KMS-11 (cell line): ENCODE data around the gene FCRL6.

Source experiments
- H2AFZ ChIP-seq: fragments of 200-600 bp; sonication (generic); 2 replicates; pipeline ENCODE4 v1.6.1; 2016; ENCODE audit warnings: antibody characterized with exemption, mixed run types, low read depth
- H3K27ac ChIP-seq: fragments of 200-600 bp; sonication (generic); 2 replicates; pipeline ENCODE4 v1.6.1; 2016; ENCODE audit warnings: mild to moderate bottlenecking, mixed run types
- H3K27me3 ChIP-seq: fragments of 200-600 bp; sonication (generic); 2 replicates; pipeline ENCODE4 v1.6.1; 2017; ENCODE audit warnings: mild to moderate bottlenecking, low read depth, mixed run types, moderate library complexity; ENCODE audit not compliant: insufficient read depth
- H3K36me3 ChIP-seq: fragments of 200-600 bp; sonication (generic); 2 replicates; pipeline ENCODE4 v1.6.1; 2017; ENCODE audit warnings: mild to moderate bottlenecking, mixed run types; ENCODE audit not compliant: insufficient read depth
- H3K4me1 ChIP-seq: fragments of 200-600 bp; sonication (generic); 2 replicates; pipeline ENCODE4 v1.6.1; 2016; ENCODE audit warnings: mild to moderate bottlenecking, low read depth, mixed run types; ENCODE audit not compliant: poor library complexity, severe bottlenecking
- H3K4me2 ChIP-seq: fragments of 200-600 bp; sonication (generic); 2 replicates; pipeline ENCODE4 v1.7.0; 2016; ENCODE audit warnings: mild to moderate bottlenecking, mixed run types
- H3K4me3 ChIP-seq: fragments of 200-600 bp; sonication (generic); IDR thresholded peaks from 2 replicates; pipeline ENCODE4 v1.6.1; 2017; ENCODE audit warnings: low read depth, low read length, mixed read lengths; ENCODE audit not compliant: insufficient read depth
- H3K79me2 ChIP-seq: fragments of 200-600 bp; sonication (generic); 2 replicates; pipeline ENCODE4 v1.6.1; 2016; ENCODE audit warnings: low read depth, mixed run types; ENCODE audit not compliant: insufficient read depth
- H3K9ac ChIP-seq: fragments of 200-600 bp; sonication (generic); 2 replicates; pipeline ENCODE4 v1.6.1; 2016; ENCODE audit warnings: mild to moderate bottlenecking, mixed run types
- H4K20me1 ChIP-seq: fragments of 200-600 bp; sonication (generic); 2 replicates; pipeline ENCODE4 v1.6.1; 2016; ENCODE audit warnings: mild to moderate bottlenecking, mixed run types; ENCODE audit not compliant: insufficient read depth
- TF ChIP-seq, protein P1 (sequence below): fragments of 200-600 bp; sonication (generic); conservative IDR thresholded peaks from 2 replicates; pipeline ENCODE4 v1.6.1; 2017; ENCODE audit warnings: low read depth, mild to moderate bottlenecking, antibody characterized with exemption, low read length, moderate library complexity, mixed read lengths

The FCRL6 gene

DNA sequence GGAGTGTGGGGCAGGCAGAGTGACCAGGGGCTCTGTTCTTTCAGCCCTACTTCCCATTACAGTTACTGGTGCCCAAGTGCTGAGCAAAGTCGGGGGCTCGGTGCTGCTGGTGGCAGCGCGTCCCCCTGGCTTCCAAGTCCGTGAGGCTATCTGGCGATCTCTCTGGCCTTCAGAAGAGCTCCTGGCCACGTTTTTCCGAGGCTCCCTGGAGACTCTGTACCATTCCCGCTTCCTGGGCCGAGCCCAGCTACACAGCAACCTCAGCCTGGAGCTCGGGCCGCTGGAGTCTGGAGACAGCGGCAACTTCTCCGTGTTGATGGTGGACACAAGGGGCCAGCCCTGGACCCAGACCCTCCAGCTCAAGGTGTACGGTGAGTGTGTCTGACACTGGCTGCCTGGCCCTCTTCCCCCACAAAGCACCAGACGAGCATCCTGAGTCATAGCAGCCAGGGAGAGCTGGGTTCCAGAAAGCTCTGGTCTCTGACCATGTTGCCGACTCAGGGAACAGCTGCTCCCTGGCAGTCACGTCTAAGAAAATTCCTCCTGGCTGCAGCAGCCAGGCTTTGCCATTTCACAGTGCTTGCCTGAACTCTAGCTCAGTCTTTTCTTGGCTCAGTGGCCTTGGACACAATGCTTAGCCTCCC is 27.8 kb downstream of the FCRL6 start:
- Histone ChIP-seq H3K36me3 (no peaks in the 10 kb centered on the region), H3K4me2 (no peak overlapping the region), H3K27ac (no peak overlapping the region), H3K79me2 (no peaks in the 10 kb centered on the region), H3K4me3 (no peak overlapping the region), H3K4me1 (peaks cover 4% of the 10 kb centered on the region), H2AFZ (no peak overlapping the region), H4K20me1 (no peaks in the 10 kb centered on the region), H3K9ac (no peak overlapping the region), H3K27me3 (no peaks in the 10 kb centered on the region)
- TF ChIP-seq, protein P1, sequence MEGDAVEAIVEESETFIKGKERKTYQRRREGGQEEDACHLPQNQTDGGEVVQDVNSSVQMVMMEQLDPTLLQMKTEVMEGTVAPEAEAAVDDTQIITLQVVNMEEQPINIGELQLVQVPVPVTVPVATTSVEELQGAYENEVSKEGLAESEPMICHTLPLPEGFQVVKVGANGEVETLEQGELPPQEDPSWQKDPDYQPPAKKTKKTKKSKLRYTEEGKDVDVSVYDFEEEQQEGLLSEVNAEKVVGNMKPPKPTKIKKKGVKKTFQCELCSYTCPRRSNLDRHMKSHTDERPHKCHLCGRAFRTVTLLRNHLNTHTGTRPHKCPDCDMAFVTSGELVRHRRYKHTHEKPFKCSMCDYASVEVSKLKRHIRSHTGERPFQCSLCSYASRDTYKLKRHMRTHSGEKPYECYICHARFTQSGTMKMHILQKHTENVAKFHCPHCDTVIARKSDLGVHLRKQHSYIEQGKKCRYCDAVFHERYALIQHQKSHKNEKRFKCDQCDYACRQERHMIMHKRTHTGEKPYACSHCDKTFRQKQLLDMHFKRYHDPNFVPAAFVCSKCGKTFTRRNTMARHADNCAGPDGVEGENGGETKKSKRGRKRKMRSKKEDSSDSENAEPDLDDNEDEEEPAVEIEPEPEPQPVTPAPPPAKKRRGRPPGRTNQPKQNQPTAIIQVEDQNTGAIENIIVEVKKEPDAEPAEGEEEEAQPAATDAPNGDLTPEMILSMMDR, result no peak

DNA sequence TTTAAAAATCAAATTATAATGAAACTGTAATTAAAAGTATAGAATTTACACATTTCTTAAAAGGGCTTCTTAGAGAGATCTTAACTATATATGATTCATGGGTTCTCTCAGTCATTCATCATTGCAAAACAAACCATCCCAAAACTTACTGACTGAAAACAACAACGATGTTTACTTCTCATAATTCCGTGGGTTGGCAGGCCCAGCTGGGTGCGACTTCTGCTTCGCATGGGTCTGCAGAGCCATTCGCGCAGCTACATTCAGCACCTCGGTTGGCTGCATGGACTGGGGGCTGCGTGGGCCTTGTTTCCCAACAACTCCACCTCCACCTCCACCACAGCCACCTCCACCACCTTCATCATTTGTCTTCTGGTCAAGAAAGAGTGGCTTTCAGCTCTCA is 28.6 kb downstream of the FCRL6 start:
- Histone ChIP-seq H3K27ac (no peak overlapping the region), H3K4me1 (peaks cover 4% of the 10 kb centered on the region), H4K20me1 (no peaks in the 10 kb centered on the region), H3K9ac (no peak overlapping the region), H3K4me3 (no peak overlapping the region), H3K27me3 (no peaks in the 10 kb centered on the region), H3K36me3 (no peaks in the 10 kb centered on the region), H3K4me2 (no peak overlapping the region), H3K79me2 (no peaks in the 10 kb centered on the region), H2AFZ (no peak overlapping the region)
- TF ChIP-seq, protein P1, result no peak

DNA sequence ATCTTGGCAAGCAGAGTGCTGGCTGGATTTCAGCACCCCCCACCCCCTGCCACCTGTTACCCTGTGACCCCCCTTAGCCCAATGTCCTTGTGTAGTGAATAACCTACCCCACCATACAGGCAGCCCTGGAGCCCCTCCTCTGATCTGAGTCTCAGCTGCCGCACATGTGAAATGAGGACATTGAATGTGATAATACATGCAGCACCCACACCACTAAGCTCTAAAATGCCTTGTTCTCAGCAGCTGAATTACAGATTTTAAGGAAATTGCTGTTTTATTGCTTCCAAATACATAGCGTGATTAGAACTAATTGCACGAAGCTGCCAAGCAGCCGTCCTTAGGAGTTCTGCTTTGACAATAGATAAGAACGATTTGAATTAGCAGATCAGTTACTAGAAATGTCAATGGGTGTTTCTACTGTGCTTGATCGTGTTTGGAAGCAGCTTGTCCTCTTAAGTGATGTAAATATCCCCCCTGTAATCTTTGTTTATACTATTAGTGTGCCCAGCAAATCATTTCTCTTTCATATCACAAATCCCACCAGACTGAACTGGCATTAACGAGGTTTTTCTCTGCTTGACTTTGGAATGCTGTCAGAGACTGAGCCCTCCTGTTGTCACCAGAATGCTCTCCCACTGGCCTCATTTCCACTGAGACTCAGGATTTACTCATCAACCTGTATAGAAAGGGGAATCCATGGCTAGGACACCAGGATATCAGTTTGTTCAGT is 29.4 kb downstream of the FCRL6 start:
- H3K4me3 ChIP-seq, result no peak overlapping the region
- H3K27ac ChIP-seq, result no peak overlapping the region
- H3K4me1 ChIP-seq, result no peaks in the 10 kb centered on the region
- no peak overlapping the region for H3K4me2 ChIP-seq
- H4K20me1 ChIP-seq, result no peaks in the 10 kb centered on the region
- no peak overlapping the region for H2AFZ ChIP-seq
- H3K9ac ChIP-seq, result no peak overlapping the region
- TF ChIP-seq, protein P1, result no peak
- H3K79me2 ChIP-seq, result no peaks in the 10 kb centered on the region
- no peaks in the 10 kb centered on the region for H3K36me3 ChIP-seq
- H3K27me3 ChIP-seq, result no peaks in the 10 kb centered on the region

DNA sequence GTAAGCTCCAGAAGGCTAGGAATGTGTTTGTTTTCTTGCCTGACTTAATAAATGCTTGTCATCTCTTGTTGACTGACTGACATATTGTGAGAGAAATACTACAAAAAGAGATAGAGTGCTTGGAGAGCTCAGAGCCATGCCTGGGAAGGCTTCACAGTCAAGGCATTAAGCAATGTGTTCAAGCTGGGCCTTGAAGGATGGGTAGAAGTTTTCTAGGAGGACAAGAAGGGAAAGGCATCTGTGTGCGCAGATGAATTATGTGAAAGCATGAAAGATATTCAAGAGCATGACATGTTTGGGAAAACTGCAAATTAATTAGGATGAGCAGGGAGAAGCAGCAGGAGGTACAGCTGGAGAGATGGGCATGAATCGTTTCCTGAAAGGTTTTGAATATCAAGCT is 30.1 kb downstream of the FCRL6 start:
- TF ChIP-seq, protein P1, result no peak
- no peak overlapping the region for H3K27ac ChIP-seq

More for the DNA sequence above, 30.1 kb downstream of the FCRL6 start:
- Histone ChIP-seq H3K9ac (no peak overlapping the region), H4K20me1 (no peaks in the 10 kb centered on the region), H3K27me3 (no peaks in the 10 kb centered on the region), H2AFZ (no peak overlapping the region), H3K36me3 (no peaks in the 10 kb centered on the region), H3K4me1 (no peaks in the 10 kb centered on the region), H3K4me3 (no peak overlapping the region), H3K79me2 (no peaks in the 10 kb centered on the region), H3K4me2 (no peak overlapping the region)
